ENCODE measurements around the gene GTF2I.

DNA sequence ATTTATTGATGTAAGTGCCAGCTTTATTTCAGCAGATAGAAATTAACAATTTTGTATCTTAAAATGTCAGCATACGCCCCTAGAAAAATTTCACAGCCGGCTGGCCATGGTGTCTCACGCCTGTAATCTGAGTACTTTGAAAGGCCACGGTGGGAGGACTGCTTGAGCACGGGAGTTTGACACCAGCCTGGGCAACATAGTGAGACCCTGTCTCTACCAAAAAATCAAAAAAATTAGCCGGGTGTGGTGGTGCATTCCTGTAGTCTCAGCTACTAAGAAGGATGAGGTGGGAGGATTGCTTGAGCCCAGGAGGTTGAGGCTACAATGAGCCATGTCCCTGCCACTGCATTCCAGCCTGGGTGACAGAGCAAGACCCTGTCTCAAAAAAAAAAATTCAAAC, 14.1 kb downstream of the GTF2I start:
- TF ChIP-seq, protein P1, sequence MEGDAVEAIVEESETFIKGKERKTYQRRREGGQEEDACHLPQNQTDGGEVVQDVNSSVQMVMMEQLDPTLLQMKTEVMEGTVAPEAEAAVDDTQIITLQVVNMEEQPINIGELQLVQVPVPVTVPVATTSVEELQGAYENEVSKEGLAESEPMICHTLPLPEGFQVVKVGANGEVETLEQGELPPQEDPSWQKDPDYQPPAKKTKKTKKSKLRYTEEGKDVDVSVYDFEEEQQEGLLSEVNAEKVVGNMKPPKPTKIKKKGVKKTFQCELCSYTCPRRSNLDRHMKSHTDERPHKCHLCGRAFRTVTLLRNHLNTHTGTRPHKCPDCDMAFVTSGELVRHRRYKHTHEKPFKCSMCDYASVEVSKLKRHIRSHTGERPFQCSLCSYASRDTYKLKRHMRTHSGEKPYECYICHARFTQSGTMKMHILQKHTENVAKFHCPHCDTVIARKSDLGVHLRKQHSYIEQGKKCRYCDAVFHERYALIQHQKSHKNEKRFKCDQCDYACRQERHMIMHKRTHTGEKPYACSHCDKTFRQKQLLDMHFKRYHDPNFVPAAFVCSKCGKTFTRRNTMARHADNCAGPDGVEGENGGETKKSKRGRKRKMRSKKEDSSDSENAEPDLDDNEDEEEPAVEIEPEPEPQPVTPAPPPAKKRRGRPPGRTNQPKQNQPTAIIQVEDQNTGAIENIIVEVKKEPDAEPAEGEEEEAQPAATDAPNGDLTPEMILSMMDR (conservative IDR thresholded peaks at IDR 0.05; ENCODE audit: low read length): no peak
- TF ChIP-seq EZH2phosphoT487 (IDR thresholded peaks at IDR 0.05; ENCODE audit: borderline replicate concordance): no peak
